Measurements from ENCODE around the gene MSI2.

Gene MSI2

GRCh38 chr17:57412520-57413096, 156.3 kb downstream of the MSI2 start:
- H3K4me1 Mint-ChIP-seq, result peaks cover 27% of the 10 kb centered on the region
- ATAC-seq (ENCODE audit: low read depth), result no peak
- H3K4me3 Mint-ChIP-seq, result no peak overlapping the region
- H3K27me3 Mint-ChIP-seq, result no peaks in the 10 kb centered on the region
- peaks cover 12% of the 10 kb centered on the region for H3K36me3 Mint-ChIP-seq
- no peaks in the 10 kb centered on the region for H3K9me3 Mint-ChIP-seq
- DNase-seq (ENCODE audit: low spot score in 2 of 2), result no peak
- no peak overlapping the region for H3K27ac Mint-ChIP-seq

GRCh38 chr17:57413848-57414651, 157.7 kb downstream of the MSI2 start:
- DNase-seq (ENCODE audit: low spot score in 2 of 2), result no peak
- no peaks in the 10 kb centered on the region for H3K27me3 Mint-ChIP-seq
- H3K4me1 Mint-ChIP-seq, result peaks cover 23% of the 10 kb centered on the region
- H3K36me3 Mint-ChIP-seq, result peaks cover 12% of the 10 kb centered on the region
- no peaks in the 10 kb centered on the region for H3K9me3 Mint-ChIP-seq
- ATAC-seq (ENCODE audit: low read depth), result no peak
- H3K27ac Mint-ChIP-seq, result no peak overlapping the region
- no peak overlapping the region for H3K4me3 Mint-ChIP-seq

GRCh38 chr17:57415751-57416207, 159.5 kb downstream of the MSI2 start:
- DNase-seq (ENCODE audit: low spot score in 2 of 2) (no peak), ATAC-seq (ENCODE audit: low read depth) (no peak)
- Mint-ChIP-seq H3K27me3 (no peaks in the 10 kb centered on the region), H3K36me3 (peaks cover 15% of the 10 kb centered on the region), H3K27ac (no peak overlapping the region), H3K4me1 (peaks cover 20% of the 10 kb centered on the region), H3K4me3 (no peak overlapping the region), H3K9me3 (no peaks in the 10 kb centered on the region)

- no peak for DNase-seq (ENCODE audit: low spot score in 2 of 2)
- no peak for ATAC-seq (ENCODE audit: low read depth)
- Mint-ChIP-seq H3K4me3 (no peak overlapping the region), H3K27ac (no peak overlapping the region), H3K36me3 (peaks cover 17% of the 10 kb centered on the region), H3K27me3 (no peaks in the 10 kb centered on the region), H3K4me1 (peaks cover 20% of the 10 kb centered on the region), H3K9me3 (no peaks in the 10 kb centered on the region)
These were observed 160.0 kb downstream of the MSI2 start for GRCh38 chr17:57416369-57416768.

GRCh38 chr17:57417956-57418355, 161.6 kb downstream of the MSI2 start:
- DNase-seq (ENCODE audit: low spot score in 2 of 2) (no peak), ATAC-seq (ENCODE audit: low read depth) (no peak)
- H3K27me3 Mint-ChIP-seq, result no peaks in the 10 kb centered on the region
- H3K9me3 Mint-ChIP-seq, result no peaks in the 10 kb centered on the region
- H3K4me3 Mint-ChIP-seq, result no peak overlapping the region
- no peak overlapping the region for H3K27ac Mint-ChIP-seq
- H3K36me3 Mint-ChIP-seq, result peaks cover 17% of the 10 kb centered on the region
- peaks cover 20% of the 10 kb centered on the region for H3K4me1 Mint-ChIP-seq

- ATAC-seq (ENCODE audit: low read depth) (no peak), DNase-seq (ENCODE audit: low spot score in 2 of 2) (no peak)
- no peak overlapping the region for H3K27ac Mint-ChIP-seq
- H3K4me1 Mint-ChIP-seq, result peaks cover 24% of the 10 kb centered on the region
- H3K9me3 Mint-ChIP-seq, result no peaks in the 10 kb centered on the region
- H3K4me3 Mint-ChIP-seq, result no peak overlapping the region
- H3K27me3 Mint-ChIP-seq, result no peaks in the 10 kb centered on the region
- peaks cover 20% of the 10 kb centered on the region for H3K36me3 Mint-ChIP-seq
These were observed 162.3 kb downstream of the MSI2 start for GRCh38 chr17:57418463-57419246.

GRCh38 chr17:57419940-57420550, 163.7 kb downstream of the MSI2 start:
- H3K27ac Mint-ChIP-seq, result no peak overlapping the region
- H3K4me3 Mint-ChIP-seq, result no peak overlapping the region
- no peak for ATAC-seq (ENCODE audit: low read depth)
- DNase-seq (ENCODE audit: low spot score in 2 of 2), result no peak
- peaks cover 20% of the 10 kb centered on the region for H3K4me1 Mint-ChIP-seq
- H3K36me3 Mint-ChIP-seq, result peaks cover 14% of the 10 kb centered on the region
- no peaks in the 10 kb centered on the region for H3K27me3 Mint-ChIP-seq
- H3K9me3 Mint-ChIP-seq, result no peaks in the 10 kb centered on the region

GRCh38 chr17:57420734-57421717, 164.7 kb downstream of the MSI2 start:
- Mint-ChIP-seq H3K27ac (no peak overlapping the region), H3K4me3 (no peak overlapping the region), H3K4me1 (peaks cover 23% of the 10 kb centered on the region), H3K36me3 (peaks cover 11% of the 10 kb centered on the region), H3K27me3 (no peaks in the 10 kb centered on the region), H3K9me3 (no peaks in the 10 kb centered on the region)
- no peak for ATAC-seq (ENCODE audit: low read depth)
- DNase-seq (ENCODE audit: low spot score in 2 of 2), result no peak

- Mint-ChIP-seq H3K27ac (no peak overlapping the region), H3K27me3 (no peaks in the 10 kb centered on the region), H3K4me1 (peaks cover 16% of the 10 kb centered on the region), H3K9me3 (no peaks in the 10 kb centered on the region), H3K4me3 (no peak overlapping the region), H3K36me3 (peaks cover 11% of the 10 kb centered on the region)
- ATAC-seq (ENCODE audit: low read depth), result no peak
- DNase-seq (ENCODE audit: low spot score in 2 of 2), result no peak
These were observed 166.3 kb downstream of the MSI2 start for GRCh38 chr17:57422574-57423164.

GRCh38 chr17:57423541-57423940, 167.2 kb downstream of the MSI2 start:
- Mint-ChIP-seq H3K9me3 (no peaks in the 10 kb centered on the region), H3K4me1 (peaks cover 12% of the 10 kb centered on the region), H3K27ac (peak overlapping the region; percentile 10), H3K36me3 (peaks cover 11% of the 10 kb centered on the region), H3K4me3 (no peak overlapping the region), H3K27me3 (no peaks in the 10 kb centered on the region)
- ATAC-seq (ENCODE audit: low read depth) (no peak), DNase-seq (ENCODE audit: low spot score in 2 of 2) (no peak)

- H3K4me3 Mint-ChIP-seq, result no peak overlapping the region
- no peak overlapping the region for H3K27ac Mint-ChIP-seq
- H3K4me1 Mint-ChIP-seq, result peaks cover 11% of the 10 kb centered on the region
- DNase-seq (ENCODE audit: low spot score in 2 of 2) (no peak), ATAC-seq (ENCODE audit: low read depth) (no peak)
- H3K27me3 Mint-ChIP-seq, result no peaks in the 10 kb centered on the region
- no peaks in the 10 kb centered on the region for H3K9me3 Mint-ChIP-seq
- H3K36me3 Mint-ChIP-seq, result peaks cover 11% of the 10 kb centered on the region
These were observed 167.9 kb downstream of the MSI2 start for GRCh38 chr17:57424273-57424672.

GRCh38 chr17:57424777-57425188, 168.5 kb downstream of the MSI2 start:
- Mint-ChIP-seq H3K4me1 (peaks cover 11% of the 10 kb centered on the region), H3K27me3 (no peaks in the 10 kb centered on the region), H3K36me3 (peaks cover 11% of the 10 kb centered on the region), H3K9me3 (no peaks in the 10 kb centered on the region), H3K27ac (no peak overlapping the region), H3K4me3 (no peak overlapping the region)
- no peak for ATAC-seq (ENCODE audit: low read depth)
- no peak for DNase-seq (ENCODE audit: low spot score in 2 of 2)

- Mint-ChIP-seq H3K4me1 (peaks cover 11% of the 10 kb centered on the region), H3K27me3 (no peaks in the 10 kb centered on the region), H3K4me3 (no peak overlapping the region), H3K9me3 (no peaks in the 10 kb centered on the region), H3K27ac (no peak overlapping the region), H3K36me3 (peaks cover 9% of the 10 kb centered on the region)
- DNase-seq (ENCODE audit: low spot score in 2 of 2) (no peak), ATAC-seq (ENCODE audit: low read depth) (no peak)
These were observed 169.1 kb downstream of the MSI2 start for GRCh38 chr17:57425431-57425830.

Measured in memory B cell (primary cell).